GM18508 (cell line): ENCODE data around the gene MYCL.

Source experiments
- ATAC-seq: cut with Tn5 transposase; IDR thresholded peaks from one replicate; pipeline ENCODE4 v1.9.1; 2021; ENCODE audit warnings: moderate number of reproducible peaks; ENCODE audit not compliant: insufficient read depth, unreplicated experiment

Gene MYCL

GRCh38 chr1:39859859-39860812 lies 41.6 kb downstream of the MYCL start:
- no peak for ATAC-seq

DNA sequence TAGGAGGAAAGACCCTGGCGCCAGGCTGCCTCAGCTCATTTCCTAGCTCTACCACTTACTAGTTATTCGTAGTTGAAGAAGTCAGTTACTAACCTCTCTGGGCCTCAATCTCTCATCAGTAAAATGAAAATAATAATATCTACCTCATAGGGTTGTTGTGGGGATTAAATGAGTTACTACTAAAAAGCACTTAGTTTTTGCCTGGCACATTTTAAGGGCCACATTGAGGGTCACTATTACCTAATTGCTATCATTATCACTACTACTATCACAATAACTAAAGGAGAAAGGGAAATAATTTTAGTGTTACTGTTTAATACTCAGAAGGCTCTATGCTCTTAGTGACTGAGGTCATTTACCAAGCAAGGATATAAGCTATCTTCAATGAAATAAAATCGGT lies 43.4 kb downstream of the MYCL start:
- no peak for ATAC-seq

DNA sequence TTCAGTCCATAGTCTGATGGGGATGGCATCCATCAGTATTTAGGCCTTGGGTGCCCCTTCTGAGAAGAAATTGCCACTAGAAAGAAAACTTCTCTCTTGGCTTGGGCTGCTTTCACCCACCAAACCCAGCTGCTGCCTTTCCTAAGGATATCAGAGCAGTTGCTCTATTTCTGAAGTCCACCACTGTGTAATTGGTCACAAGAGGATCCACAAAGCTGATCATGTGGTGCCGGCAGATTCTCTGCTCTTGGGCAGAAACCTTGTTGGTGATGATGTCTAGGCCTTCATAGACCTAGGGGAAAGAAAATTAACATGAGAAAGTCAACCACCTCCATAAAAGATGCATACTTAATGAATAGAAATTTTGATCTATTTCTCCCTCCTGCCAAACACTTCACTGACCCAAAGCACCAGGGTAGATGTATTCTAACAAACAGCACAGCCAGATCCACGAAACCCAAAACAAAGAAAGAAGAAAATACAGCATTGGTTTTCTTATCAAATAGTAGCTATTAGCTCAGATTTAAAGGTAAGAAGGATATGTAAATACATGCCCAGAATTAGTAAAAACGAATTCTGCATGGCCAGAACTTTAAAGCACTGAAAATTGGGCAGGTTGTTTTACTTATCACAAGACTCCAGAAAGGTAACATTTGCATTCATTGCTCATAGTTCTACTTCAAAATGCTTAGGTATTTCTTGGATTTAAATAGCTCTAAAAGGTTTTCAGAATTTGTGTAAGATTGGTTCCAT lies 44.4 kb downstream of the MYCL start:
- ATAC-seq: no peak

DNA sequence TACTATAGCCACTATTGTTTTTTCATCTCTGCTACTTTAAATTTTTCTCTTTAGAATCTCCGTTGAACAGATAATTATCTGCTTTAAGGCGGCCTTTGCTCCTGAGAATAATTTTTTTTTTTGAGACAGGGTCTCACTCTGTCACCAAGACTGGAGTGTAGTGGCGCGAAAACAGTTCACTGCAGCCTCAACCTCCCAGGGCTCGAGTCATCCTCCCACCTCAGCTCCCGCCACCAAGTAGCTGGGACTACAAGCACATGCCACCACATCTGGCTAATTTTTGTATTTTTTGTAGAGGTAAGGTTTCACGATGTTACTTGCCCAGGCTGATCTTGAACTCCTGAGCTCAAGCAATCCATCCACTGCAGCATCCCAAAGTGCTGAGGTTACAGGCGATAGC lies 47.0 kb downstream of the MYCL start:
- no peak for ATAC-seq

GRCh38 chr1:39854314-39854713 lies 47.4 kb downstream of the MYCL start:
- no peak for ATAC-seq

DNA sequence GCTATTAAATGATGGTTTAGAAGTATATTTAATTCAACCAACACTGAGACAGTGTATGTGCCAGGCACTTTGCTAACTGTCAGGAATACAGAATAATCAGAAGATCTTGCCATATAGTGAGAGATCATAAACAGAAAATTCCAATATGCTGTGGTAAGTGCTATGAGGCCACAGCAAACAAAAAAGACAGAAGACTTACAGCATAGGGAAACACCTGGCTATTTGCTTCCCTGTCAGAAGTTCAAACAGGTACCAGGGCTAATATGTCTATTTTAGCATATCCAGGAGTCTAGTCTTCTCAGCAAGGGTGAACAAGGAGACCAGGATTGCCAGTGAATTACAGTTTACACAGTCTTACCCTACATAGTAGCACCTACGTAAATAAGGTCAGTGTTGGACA lies 48.8 kb downstream of the MYCL start:
- ATAC-seq: no peak

DNA sequence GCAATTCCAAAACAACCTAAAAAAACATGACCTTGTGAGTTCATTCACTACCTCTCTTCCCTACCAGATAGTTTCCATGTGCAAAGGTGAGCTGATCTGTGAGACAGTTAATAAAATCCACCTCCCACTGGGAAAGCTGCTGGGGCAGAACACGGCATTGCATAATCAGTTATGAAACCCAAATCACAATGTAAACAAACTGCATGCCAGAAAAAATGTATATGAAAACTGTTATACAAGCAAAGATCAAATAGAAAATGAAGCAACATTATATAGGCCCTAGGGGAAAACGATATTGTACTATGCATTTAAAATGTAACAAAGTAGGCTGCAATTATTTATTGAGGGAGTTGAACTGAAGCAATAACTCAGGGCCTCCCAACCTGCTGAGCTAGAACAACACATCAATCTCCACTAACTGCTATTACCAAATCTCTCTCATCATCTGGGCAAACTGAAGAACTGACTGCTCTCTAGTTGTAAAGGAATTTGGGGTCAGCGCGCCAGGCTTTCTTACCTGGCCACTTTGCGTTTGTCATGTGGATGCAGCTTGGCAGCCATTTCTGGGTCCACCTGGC lies 49.4 kb downstream of the MYCL start:
- no peak for ATAC-seq

GRCh38 chr1:39850606-39851216 lies 51.0 kb downstream of the MYCL start:
- ATAC-seq: no peak

- ATAC-seq: no peak
Measured at GRCh38 chr1:39849203-39849602, 52.5 kb downstream of the MYCL start.

GRCh38 chr1:39847940-39848339 lies 53.8 kb downstream of the MYCL start:
- ATAC-seq: no peak

DNA sequence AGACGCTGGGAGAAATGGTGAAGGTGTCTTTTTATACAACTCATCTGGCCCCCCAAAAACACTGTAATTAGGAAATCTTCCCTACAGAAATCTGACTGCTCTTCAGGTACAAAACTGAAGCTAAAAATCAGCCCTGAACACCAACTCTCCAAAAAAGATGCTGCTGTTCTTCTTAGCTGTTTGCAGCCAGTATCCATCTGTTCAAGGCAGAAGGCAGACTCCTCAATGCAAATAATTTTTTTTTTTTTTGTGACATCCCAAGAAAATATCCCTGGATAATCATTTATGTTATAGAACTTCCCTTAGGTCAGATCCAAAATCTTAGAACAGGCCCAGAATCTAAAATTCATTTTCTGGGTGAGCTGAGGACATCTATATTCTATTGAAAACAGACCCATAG lies 54.9 kb downstream of the MYCL start:
- ATAC-seq: no peak

GRCh38 chr1:39845569-39846566 lies 55.8 kb downstream of the MYCL start:
- ATAC-seq: no peak
